Medulla oblongata (tissue), 1 donor: ENCODE results near the gene AUP1.
"Not testable (repeated sequence)": the region's sequence is repeated elsewhere in the genome, so short reads cannot be mapped to it uniquely, and the experiment has no call there.

Experiments
- DNase-seq: peaks from one replicate; pipeline ENCODE4 v3.0.0-alpha.2; 2015; ENCODE audit errors: extremely low spot score

Gene AUP1

DNA sequence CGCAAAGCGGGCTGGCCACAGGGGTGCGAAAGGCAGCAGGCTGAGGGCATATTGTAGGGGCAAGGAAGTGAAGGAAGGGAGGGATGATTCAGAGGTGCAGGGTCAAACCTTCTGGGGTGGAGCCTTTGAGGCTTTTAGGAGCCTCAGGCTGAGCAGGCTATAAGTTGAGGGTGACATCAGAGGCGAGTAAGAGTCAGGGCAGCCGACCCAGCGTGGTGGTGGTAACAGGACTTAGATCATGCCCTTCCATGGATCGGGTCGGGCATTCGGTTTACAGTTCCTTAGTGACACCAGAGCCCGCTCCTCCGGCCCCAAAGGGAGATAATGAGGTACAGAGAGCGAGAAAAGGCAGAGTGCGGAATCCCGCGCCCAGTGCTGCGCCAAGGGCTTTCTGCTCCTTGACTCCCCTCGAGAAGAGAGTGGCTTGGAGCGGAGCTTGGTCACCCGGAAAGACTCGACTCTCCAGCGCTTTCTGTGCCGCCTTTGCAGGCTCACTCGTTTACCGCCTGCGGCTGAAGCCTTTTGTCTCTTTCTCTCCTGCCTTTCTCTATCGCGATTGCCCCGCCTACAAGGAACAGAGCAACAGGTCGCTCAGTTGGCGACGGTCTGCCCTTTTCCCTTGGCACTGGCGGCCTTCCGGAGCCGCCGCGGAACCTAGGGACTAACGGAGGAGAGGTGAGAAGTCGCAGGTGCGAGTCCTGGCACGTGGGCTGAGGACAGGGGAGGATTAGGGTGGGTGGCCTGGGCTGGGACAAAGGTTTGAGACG is 30.8 kb downstream of the AUP1 start:
- DNase-seq = no peak

GRCh38 chr2:74497777-74498499 is 31.6 kb downstream of the AUP1 start:
- no peak for DNase-seq

DNA sequence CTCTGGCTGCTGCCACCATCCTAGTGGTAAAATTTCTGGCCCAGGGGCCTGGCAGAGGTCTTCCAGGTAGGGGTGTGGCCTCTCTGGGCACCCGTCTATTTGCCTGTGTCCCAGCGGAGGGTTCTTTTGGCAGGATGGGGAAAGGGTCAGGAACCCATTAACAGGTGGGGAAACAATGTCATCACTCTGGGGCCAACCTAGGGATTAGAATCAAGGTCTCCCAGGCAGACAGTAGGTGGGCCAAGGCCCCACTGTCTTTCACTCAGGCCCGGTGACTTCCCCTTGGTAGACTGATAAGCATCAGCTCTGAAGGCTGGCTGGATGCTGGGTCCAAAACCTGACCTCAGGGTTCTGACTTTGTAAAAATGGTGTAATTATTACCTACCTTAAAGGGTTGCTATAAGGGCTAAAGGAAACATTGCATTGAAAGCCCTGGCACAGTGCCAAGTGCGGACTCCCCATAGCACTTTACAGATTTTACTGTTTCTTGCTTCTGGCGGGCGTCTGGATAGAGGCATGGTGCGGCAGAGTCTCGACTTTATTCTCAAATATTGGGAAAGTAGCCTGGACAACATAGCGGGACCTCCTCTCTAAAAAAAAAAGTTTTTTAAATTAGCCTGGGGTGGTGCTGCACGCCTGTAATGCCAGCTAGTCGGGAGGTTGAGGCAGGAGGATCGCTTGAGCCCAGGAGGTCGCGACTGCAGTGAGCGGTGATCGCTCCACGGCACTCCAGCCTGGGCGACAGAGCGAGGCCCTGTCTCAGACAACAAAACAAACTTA is 32.3 kb downstream of the AUP1 start:
- no peak for DNase-seq

DNA sequence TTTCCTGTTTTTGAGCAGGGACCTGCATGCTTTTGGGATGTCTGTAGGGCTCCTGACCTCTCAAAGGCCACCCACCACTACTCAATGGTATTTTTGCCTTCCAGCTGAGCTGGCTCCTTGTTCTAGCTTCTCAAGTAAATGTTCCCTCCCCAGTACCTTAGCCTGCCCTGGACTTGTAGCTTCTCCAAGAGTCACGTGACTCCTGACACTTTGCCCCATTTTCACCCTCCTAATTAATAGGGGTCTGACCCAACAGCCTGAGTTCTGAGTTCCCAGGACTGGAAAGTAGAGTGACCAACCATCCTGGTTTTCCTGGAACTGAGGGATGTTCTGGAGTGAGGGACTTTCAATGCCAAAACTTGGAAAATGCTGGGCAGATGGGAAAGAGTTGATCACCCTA is 34.1 kb downstream of the AUP1 start:
- no peak for DNase-seq

DNA sequence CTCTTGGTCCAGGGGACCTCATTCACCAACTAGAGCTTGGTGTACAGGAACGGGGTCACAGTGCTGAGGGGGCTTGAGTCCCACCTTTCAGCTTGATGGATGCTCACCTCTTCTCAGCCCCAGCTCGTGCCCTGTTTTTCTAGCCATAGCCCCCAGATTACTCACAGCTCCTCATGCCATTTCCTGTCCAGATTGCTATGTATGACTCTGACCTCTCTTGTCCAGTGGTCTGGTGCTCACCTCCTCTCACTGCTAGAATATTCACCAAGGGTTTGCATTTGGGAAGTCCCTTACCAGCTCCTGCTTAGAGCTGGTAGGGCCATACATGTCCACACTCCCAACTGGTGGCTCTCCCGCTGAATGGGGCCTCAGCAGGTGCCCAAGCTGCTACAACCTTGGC is 36.0 kb downstream of the AUP1 start:
- no peak for DNase-seq

DNA sequence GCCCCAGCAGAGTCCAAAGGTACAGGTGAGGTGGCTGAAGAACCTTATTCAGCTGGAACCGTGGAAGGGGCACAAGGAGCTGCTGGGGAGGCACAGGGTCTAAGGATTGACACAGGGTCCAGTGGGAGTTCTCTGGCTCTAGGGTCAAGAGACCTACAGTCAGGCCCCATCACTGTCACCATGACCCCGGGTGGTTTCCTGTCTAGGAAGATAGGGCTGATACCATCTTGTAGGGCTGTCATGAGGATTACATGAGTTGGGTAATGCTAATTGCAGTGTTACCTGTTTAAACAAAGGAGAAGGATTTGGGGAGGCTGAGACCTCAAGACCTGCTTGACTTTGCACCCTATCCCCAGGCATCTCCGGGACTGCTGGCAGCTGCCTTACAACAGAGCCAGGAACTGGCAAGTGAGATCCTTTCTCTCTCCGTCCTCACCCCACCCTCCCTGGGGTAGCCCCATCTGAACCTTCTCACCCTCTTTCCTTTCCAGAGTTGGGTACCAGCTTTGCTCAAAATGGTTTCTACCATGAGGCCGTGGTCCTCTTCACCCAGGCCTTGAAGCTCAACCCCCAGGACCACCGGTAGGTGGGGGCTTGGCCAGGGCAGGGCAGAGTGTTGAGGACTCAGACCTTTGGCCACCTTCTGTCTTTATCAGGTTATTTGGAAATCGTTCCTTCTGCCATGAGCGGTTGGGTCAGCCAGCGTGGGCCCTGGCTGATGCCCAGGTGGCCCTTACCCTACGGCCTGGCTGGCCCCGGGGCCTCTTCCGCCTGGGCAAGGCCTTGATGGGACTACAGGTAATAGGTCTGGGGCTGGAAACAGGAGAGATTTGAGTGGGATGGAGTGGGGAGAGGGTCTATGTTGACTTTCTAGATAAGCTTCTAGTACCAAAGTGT is 37.6 kb downstream of the AUP1 start:
- DNase-seq = no peak

GRCh38 chr2:74489906-74490305 is 39.6 kb downstream of the AUP1 start:
- no peak for DNase-seq

GRCh38 chr2:74488643-74489481 is 40.6 kb downstream of the AUP1 start:
- DNase-seq = no peak

GRCh38 chr2:74486141-74486540 is 43.4 kb downstream of the AUP1 start:
- no peak for DNase-seq

DNA sequence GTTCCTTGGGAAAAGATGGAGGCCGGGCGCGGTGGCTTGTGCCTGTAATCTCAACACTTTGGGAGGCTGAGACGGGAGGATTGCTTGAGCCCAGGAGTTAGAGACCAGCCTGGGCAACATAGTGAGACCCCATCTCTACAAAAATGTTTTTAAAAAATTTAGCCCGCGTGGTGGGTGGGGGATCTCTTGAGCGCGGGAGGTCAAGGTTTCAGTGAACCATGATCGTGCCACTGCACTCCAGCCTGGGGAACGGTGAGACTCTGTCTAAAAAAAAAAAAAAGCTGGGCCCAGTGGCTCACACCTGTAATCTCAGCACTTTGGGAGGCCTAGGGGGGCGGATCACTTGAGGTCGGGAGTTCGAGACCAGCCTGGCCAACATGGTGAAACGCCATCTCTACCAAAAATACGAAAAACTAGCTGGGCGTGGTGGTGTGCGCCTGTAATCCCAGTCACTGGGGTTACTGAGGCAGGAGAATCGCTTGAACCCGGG is 45.8 kb downstream of the AUP1 start:
- not testable (repeated sequence) for DNase-seq

GRCh38 chr2:74482801-74483674 is 46.5 kb downstream of the AUP1 start, which contains the start of the genes CCDC142 and TTC31:
CCDC142 (minus strand) TSS chr2:74482998; CDS start chr2:74482837, 161 bp downstream.
TTC31 (plus strand) TSS chr2:74483081; CDS start chr2:74483096, 15 bp downstream.
- peak; percentile 98 for DNase-seq

GRCh38 chr2:74481961-74482800 is 47.3 kb downstream of the AUP1 start:
- DNase-seq = no peak

DNA sequence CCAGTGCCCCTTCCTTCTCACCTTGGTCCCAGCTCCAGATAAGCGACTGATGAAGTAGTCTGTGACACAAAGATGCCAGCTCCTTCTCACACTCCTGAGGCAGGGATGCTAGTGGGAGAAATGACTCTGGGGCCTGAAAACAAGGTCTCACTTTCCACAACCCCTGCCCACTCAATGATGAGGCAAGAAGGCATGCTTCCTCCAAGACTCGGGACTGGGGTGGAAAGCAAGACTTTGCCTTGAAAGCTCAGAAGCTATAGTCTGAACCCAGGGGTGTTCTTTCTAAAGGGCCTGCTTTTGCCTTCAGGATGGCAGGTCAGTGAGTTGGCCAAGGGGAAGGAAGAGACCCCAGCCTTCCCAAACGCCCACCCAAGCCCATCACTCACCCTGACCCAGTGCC is 48.1 kb downstream of the AUP1 start:
- no peak for DNase-seq
